GM15510 (cell line): ENCODE data around the gene PARVG.

Experiments
- POLR2A ChIP-seq: IDR thresholded peaks from 3 replicates; pipeline ENCODE4 v1.6.1; 2011; ENCODE audit warnings: borderline replicate concordance; ENCODE audit not compliant: insufficient read length; ENCODE audit errors: extremely low read depth

PARVG gene

DNA sequence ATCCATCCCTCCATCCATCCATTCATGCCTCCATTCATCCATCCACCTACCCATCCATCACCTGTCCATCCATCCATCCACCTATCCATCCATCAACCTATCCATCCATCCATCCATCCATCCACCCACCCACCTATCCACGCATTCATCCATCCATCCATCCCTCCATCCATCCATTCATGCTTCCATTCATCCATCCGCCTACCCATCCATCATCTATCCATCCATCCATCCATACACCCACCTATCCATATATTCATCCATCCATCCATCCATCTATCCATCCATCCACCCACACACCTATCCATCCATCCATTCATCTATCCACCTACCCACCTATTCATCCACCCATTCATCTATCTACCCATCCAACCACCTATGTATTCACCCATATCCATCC is 13.8 kb downstream of the PARVG start:
- TF ChIP-seq POLR2A, result no peak

DNA sequence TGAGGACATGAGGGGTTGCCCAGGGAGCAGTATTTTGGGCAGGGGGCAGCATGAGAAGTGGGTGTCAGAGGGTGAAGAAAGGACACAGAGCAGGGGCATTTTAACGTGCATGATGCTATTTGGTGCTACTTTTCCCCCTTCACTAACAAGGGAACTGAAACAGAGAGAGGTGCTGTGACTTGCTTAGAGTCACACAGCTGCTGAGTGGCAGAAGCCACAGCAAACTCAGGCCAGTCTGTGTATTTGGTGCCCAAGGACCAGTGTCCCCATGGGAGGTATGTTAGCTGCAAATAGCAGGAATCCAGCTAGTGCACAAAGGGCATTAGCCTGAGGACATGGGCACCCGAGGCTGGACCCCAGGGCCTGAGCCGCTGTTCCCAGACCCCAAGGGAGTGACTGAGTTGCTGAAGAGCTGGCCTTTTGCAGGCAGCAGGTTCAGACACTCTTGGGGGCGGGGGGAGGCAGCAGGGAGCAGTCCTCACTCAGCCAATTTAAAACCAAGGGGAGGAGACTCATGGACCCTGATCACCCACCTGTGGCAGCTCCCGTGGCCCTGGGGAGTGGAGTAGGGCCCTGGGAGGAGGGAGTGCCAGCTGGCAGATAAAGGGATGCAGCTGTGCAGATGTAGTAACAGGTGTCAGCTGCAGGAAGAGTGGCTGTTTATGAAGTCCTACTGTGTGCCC is 14.6 kb downstream of the PARVG start:
- TF ChIP-seq POLR2A, result no peak

DNA sequence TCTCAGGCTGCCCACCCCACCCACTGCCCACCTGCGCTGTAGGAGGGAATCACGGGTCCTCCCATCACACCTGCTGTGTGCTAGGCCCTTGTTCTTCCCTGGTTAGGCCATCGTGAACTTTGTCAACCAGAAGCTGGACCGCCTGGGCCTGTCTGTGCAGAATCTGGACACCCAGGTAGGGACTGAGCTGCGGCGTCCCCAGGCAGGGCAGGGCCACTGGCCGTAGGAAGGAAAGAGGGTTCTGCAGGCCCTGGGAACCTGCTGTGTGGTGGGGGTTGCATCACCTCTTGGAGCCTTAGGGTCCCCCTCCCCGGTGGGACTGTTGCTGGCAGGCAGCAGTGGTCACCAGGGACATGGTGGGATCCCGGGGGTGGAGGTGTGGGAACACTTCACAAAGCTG is 15.5 kb downstream of the PARVG start:
- TF ChIP-seq POLR2A, result no peak

DNA sequence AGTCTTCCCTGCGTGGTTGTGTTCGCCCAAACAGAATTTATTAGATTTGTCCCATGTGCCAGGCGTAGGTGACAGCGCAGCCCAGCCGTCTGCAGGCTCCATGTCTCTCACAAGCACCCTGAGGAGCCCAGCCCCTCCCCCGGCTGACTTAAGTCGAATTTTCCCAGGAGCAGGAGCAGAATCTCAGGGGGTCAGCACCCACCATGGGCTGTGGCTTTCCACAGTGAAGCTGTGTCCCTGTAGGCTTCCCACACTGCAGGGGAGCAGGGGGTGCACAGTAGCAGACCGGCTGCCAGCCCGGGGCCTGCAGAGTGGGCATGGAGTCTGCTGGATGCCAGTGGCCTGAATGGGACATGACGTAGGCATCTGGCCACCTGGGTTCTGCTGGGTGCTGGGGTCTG is 16.0 kb downstream of the PARVG start:
- TF ChIP-seq POLR2A, result no peak

DNA sequence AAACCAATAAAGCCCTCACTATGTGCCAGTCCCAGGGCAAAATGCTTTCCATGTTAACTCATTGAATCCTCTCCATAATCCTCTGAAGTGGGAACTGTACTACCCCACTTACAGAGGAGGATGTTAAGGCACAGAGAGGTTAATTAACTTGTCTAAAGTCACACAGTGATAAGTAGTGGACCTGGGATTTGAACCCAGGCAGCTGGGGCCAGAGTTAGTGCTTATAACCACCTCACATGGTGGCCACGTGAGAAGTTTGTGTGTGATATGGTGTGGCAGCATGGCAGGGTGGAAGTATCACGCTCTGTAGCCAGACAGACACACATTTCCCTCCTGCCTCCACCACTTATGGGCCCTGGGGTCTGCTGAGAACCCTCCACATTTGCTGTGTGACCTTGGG is 16.5 kb downstream of the PARVG start:
- no peak for TF ChIP-seq POLR2A

DNA sequence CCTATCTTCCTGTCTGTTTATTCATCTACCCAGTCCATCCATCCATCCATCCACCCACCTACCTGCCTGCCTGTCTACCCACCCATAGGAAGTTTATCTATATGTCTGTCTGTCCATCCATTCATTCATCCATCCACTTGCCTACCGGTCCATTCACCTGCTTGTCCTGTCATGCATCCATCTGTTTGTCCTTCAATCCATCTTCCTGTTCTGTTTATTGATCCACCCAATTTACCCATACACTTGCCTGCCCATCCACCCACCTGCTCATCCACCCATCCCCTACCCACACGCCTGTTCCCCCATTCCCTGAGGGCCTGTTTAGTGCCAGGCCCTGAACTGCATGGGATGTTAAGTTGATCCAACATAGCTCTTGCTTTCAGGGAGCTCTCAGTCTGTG is 18.4 kb downstream of the PARVG start:
- no peak for TF ChIP-seq POLR2A

DNA sequence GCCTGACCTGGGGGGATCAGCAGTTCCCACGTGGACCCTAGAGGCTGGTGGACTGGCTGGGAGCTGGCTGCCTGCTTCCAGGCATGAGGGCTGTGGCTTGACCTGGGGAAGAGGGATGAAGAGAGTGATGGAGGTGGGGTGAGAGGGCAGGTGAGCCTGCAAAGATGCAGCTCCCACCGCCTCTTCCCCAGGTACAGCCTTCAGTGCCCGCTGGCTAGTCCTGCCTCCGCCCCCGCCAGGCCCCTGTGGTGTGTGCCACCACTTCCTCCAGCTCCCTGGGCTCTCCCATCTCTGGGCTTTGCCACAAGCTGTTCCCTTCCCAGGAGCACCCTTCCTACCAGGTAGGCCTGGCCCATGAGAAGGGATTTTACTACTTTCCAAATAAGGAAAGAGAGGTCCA is 19.1 kb downstream of the PARVG start:
- no peak for TF ChIP-seq POLR2A

DNA sequence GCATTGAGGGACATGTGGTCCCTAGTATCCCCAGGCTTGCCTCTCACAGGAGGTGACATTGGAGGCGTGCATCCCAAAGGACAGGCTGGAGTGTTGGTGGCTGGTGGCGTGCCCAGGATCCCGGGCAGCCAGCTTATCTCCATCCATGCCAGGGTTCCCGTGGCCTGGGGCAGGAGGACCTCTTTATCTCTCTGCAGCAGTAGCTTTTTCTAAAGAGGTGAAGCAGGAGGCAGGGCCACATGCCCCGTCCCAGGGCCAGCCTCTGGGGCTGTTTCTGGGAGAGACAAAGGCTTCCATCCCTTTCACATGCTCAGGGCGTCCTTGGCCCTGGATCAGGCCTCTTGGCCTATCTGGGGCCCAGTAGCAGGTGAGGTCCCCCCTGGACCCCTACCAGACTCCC is 19.7 kb downstream of the PARVG start:
- no peak for TF ChIP-seq POLR2A

DNA sequence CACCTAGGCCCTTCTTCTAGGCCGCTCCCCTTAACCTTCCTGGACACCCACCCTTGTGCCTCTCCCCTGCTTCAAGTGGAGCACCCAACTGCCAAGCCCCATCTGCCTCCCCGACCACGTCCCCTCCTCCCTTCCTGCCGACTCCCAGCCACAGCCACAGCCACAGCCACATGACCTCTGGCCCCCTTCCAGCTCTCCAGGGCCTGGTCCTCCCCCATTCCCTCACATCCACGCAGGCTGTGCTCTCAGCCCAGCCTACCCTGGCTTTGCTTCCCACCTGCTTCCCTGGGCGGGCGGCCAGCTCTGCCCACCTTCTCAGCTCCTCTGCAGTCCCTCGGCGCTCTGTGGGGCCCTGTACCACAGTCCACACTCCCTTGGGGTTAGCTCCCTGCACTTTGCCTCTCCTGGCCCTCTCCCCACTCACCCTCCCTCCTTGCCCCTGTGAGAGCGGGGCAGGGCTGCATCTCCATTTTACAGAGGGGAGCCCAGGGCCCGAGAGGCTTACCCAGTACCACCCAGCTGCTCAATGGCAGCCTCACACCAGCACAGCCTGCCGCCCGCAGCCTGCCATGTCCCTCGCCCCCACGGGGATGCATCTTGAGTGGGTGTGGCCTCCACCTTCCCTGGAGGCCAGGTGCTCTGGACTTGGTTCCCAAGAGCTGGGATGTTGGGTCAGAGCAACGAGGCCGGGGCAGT is 20.3 kb downstream of the PARVG start:
- TF ChIP-seq POLR2A, result no peak

DNA sequence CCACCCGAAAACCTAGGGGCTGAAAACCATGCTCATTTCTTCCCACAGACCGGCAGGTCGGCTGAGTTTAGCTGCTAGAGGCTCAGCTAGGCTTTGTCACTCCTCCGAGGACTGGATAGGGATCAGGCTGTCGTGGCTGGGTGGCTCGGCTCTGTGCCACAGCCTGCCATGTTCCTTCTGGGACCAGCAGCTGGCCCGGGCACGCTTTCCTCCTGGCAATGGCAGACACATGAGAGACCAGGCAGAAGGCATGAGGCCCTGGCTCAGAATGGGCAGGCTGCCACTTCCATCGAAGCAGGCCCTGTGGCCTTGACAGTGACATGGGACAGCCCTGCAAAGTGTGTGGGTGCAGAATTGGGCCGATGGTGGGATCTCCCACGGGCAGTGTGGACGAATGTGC is 20.9 kb downstream of the PARVG start:
- no peak for TF ChIP-seq POLR2A

DNA sequence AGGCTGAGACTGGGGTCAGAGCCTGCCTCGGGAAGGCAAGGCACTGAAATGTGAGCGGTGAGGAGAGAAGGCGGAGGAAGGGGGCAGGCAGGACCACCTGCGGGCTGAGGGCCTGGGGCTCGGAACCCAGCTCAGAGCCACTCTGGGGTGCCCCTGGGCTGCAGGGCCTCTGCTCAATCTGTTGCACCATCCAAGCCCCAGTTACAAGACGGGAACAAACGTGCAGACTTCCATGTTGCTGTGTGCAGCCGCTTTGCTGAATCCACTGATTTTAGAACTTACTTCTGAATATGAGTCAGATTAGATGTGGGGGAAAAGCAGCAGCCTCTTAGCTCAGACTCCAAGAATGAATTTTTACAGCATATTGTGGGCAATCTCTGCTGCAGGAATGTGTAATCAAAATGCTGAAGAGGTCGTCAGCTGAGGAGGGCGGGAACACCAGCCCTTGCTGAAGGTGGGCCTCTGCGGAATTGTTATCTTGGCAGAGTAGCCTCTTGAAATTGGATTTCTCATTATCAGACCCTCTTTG is 21.6 kb downstream of the PARVG start:
- no peak for TF ChIP-seq POLR2A

DNA sequence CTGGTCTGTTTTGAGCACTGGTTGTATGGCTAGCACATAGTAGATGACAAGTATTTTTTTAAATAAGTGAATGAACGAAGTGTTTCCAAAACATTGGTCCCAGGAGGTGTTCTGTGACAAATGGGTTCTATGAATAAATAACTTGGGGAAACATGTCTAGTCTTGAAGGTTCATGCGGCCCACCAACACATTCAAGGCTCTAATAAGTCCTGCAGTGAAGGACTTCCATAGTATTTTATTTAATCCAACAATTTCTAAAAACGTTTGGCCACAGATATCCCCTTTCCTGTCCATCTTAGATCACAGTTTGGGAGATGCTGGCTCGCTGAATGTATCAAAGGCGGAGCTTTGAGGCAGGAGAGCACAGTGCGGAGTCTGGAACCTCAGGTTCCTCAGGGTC is 22.5 kb downstream of the PARVG start:
- no peak for TF ChIP-seq POLR2A

DNA sequence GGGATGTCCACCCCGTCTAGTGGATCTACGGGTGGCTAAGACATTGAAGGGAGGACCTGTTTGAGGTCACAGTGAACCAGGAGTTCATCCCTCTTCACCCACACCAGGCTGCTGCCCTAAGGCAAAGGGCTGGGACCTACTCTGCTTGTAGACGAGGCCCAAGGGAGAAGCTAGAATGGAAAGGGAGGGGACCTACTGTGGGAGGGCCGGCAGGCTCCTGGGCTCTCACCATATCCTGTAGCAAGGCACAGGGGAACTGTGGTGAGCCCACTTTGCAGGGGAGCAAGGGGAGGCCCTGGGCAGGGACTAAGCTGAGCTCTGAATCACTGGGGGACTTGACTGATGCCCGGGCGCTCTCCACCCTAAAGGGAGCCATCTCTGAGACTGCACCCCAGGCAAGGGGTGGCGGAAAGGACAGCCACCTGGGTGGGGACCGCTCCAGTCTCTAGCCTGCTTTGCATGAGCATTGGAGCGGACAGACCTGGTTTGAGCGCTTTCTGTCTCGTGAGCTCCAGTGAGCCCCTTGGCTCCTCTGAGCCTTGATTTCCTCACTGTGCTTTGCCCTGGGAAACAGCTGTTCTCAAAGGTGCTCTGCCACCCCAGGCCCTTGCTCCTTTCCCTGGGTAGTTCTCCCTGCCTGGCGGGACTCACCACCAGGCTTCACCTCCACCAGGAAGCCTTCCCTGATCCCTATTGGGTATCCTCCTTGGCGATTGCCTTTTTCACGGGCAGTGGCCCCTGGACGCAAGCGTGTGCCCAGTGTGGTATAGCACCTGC is 24.2 kb downstream of the PARVG start:
- no peak for TF ChIP-seq POLR2A

DNA sequence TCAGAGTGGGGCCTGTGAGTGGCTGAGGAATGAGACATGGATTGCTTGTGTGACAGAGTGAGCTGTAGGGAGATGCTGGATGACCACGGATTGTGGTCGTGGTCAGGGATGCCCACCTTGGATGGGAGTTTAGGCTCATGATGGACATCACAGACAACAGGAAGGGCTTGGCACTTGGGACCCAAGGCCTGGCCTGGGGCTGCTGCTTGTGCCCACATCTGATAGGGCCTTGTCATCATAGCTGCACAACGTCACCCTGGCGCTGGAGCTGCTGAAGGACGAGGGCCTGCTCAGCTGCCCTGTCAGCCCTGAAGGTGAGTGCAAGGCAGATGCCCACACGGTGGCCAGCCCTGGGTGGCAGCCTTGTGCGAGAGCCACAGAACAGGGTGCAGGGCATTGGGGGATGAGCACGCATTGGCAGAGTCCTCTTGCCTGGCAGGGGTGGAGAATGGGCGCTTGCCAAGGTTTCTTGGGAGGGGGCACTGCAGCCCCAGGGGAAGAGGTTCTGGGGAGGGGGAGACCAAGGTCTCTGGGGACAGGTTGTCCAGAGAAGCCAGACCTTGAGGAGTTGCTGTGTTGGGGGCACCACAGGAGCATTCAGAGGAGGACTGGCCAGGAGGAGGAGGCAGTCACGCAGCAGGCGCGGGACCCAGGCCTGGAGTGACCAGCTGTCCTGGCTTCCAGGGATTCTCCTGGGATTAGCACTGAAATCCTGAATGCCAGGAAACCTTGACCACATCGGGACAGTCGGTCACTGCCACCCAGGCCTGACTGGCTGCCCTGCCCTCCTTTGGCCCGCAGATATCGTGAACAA is 25.0 kb downstream of the PARVG start:
- TF ChIP-seq POLR2A, result no peak

DNA sequence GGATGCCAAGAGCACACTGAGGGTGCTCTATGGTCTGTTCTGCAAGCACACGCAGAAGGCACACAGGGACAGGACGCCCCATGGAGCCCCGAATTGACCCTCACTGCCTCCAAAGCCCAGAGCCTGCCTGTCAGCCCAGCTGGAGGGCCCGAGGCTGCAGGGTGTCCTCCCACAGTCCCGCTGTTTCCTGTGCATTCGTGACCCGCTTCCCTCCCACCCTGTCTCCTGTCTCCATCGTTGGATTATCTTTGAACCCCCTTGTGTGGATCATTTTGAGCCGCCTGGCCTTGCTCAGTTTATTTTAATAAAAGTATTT is 25.6 kb downstream of the PARVG start:
- no peak for TF ChIP-seq POLR2A
